ENCODE results near the gene GMDS. TPM values are rescaled to one million over a fixed set of nuclear protein-coding genes. Genes with fewer than 3 reads are reported as not detected.

The GMDS gene
- total RNA-seq, 2 experiments from 2014 or later, result 13.9 to 16.4 TPM

DNA sequence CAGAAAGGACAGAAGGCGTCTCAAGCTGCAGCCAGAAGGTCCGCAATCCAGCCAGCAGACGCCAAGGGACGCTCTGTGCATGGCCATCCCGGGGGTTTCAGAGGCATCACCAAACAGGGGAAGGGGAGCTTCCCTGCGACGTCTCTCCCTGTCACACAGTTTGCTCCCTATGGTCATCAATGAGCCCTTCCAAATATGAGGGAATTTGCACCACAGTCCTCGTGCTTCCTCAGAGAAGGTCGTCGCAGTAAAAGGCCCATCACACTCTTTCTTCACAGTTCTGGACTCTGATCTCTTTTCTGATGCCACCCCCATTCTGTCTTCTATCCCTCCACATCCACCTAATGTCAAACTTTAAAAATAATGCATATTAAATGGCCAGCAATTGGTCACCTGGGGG is 645.9 kb downstream of the GMDS start:
- H3K27ac ChIP-seq (ENCODE audit: low read depth in 1 of 2, low read length in 2 of 2), result no peak overlapping the region
- Mint-ChIP-seq H3K9me3 (no peaks in the 10 kb centered on the region), H3K27ac (no peak overlapping the region), H3K36me3 (ENCODE audit: low read depth) (no peaks in the 10 kb centered on the region), H3K4me3 (no peak overlapping the region), H3K27me3 (peaks cover 83% of the 10 kb centered on the region), H3K4me1 (ENCODE audit: low read depth) (peaks cover 8% of the 10 kb centered on the region)
- ChIA-PET CTCF (no interaction called here), POLR2A (interaction anchor here (1.1 kb wide), 1 partner anchor 509 kb away, joined by 3 read pairs; no protein-coding TSS in a partner anchor)
- peaks cover 51 to 76% of the 10 kb centered on the region in 2 experiments for H3K27me3 ChIP-seq (ENCODE audit: control insufficient read depth in 1 of 2, insufficient read depth in 2 of 2, low read length in 2 of 2)
- intact Hi-C loops (cut with DNase I, micrococcal nuclease), result no loop called here
- TF ChIP-seq CTCF (IDR thresholded peaks at IDR 0.05), result no peak
- ATAC-seq (ENCODE audit: poor library complexity) (no peak), DNase-seq (no peak)
- H3K36me3 ChIP-seq (ENCODE audit: insufficient read depth, low read length), result no peaks in the 10 kb centered on the region
- peaks cover 0 to 4% of the 10 kb centered on the region in 2 experiments for H3K9me3 ChIP-seq (ENCODE audit: control insufficient read depth in 1 of 2, insufficient read depth in 1 of 2, low read length in 2 of 2)
- no peak overlapping the region for H3K4me3 ChIP-seq (ENCODE audit: low read length)
- peaks cover 13% of the 10 kb centered on the region for H3K4me1 ChIP-seq (ENCODE audit: insufficient read depth, low read length)

DNA sequence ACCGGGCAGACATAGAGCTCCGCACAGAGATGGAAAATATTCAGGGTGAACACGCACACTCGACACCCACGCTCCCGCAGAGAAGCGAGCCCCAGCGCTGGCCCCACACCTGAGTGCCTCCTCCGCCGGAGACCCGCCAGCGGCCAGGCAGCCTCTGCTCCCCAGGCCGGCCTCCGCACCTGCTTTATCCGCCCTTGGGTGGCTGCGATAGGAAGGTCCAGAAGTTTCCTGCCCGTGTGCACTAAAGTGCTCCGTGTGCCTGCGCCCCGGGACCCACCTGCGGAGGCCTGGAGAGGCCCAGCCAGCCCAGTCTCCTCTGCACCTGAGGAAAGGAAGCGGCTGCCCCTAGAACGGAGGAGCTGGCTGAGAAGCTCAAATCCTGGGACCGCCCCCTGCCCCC is 646.5 kb downstream of the GMDS start:
- intact Hi-C loops (cut with DNase I, micrococcal nuclease), result no loop called here
- Histone ChIP-seq H3K4me3 (ENCODE audit: low read length) (no peak overlapping the region), H3K27me3 (ENCODE audit: control insufficient read depth in 1 of 2, insufficient read depth in 2 of 2, low read length in 2 of 2) (peaks cover 49 to 71% of the 10 kb centered on the region in 2 experiments), H3K36me3 (ENCODE audit: insufficient read depth, low read length) (no peaks in the 10 kb centered on the region), H3K27ac (ENCODE audit: low read depth in 1 of 2, low read length in 2 of 2) (no peak overlapping the region), H3K9me3 (ENCODE audit: control insufficient read depth in 1 of 2, insufficient read depth in 1 of 2, low read length in 2 of 2) (peaks cover 0 to 4% of the 10 kb centered on the region in 2 experiments), H3K4me1 (ENCODE audit: insufficient read depth, low read length) (peaks cover 8% of the 10 kb centered on the region)
- no peak for TF ChIP-seq CTCF (IDR thresholded peaks at IDR 0.05)
- Mint-ChIP-seq H3K4me1 (ENCODE audit: low read depth) (peaks cover 8% of the 10 kb centered on the region), H3K27ac (no peak overlapping the region), H3K27me3 (peaks cover 80% of the 10 kb centered on the region), H3K9me3 (no peaks in the 10 kb centered on the region), H3K36me3 (ENCODE audit: low read depth) (no peaks in the 10 kb centered on the region), H3K4me3 (no peak overlapping the region)
- ChIA-PET POLR2A (no interaction called here), CTCF (no interaction called here)
- ATAC-seq (ENCODE audit: poor library complexity) (no peak), DNase-seq (no peak)

GRCh38 chr6:1598433-1598832 is 647.0 kb downstream of the GMDS start:
- Histone ChIP-seq H3K4me3 (ENCODE audit: low read length) (no peak overlapping the region), H3K9me3 (ENCODE audit: control insufficient read depth in 1 of 2, insufficient read depth in 1 of 2, low read length in 2 of 2) (peaks cover 0 to 4% of the 10 kb centered on the region in 2 experiments), H3K27me3 (ENCODE audit: control insufficient read depth in 1 of 2, insufficient read depth in 2 of 2, low read length in 2 of 2) (peaks cover 46 to 66% of the 10 kb centered on the region in 2 experiments), H3K4me1 (ENCODE audit: insufficient read depth, low read length) (peaks cover 8% of the 10 kb centered on the region), H3K36me3 (ENCODE audit: insufficient read depth, low read length) (no peaks in the 10 kb centered on the region), H3K27ac (ENCODE audit: low read depth in 1 of 2, low read length in 2 of 2) (no peak overlapping the region)
- ChIA-PET CTCF (interaction anchor here (1.1 kb wide), 1 partner anchor 1036 kb away, joined by 3 read pairs; no protein-coding TSS in a partner anchor), POLR2A (no interaction called here)
- ATAC-seq (ENCODE audit: poor library complexity) (no peak), DNase-seq (no peak)
- Mint-ChIP-seq H3K36me3 (ENCODE audit: low read depth) (no peaks in the 10 kb centered on the region), H3K27ac (no peak overlapping the region), H3K9me3 (no peaks in the 10 kb centered on the region), H3K27me3 (peaks cover 79% of the 10 kb centered on the region), H3K4me3 (no peak overlapping the region), H3K4me1 (ENCODE audit: low read depth) (peaks cover 8% of the 10 kb centered on the region)
- intact Hi-C loops (cut with DNase I, micrococcal nuclease), result no loop called here
- no peak for TF ChIP-seq CTCF (IDR thresholded peaks at IDR 0.05)

Data from CD4-positive, alpha-beta T cell (primary cell).